ENCODE data around the gene OR4C16.

GRCh38 chr11:55607545-55607944 is 35.6 kb downstream of the OR4C16 start, which contains the start of gene OR4C11:
- TF ChIP-seq CTCF (IDR thresholded peaks at IDR 0.05; ENCODE audit: poor library complexity) (no peak), EZH2 (IDR thresholded peaks at IDR 0.05; ENCODE audit: borderline replicate concordance) (no peak)

Data from hepatocyte (in vitro differentiated cells).